GM19035 (cell line): Measurements from ENCODE around the gene ADAM10.
"Not testable (repeated sequence)": the region's sequence is repeated elsewhere in the genome, so short reads cannot be mapped to it uniquely, and the experiment has no call there.

Source experiments
- ATAC-seq: cut with Tn5 transposase; IDR thresholded peaks from one replicate; pipeline ENCODE4 v1.9.1; 2021; ENCODE audit not compliant: unreplicated experiment

The ADAM10 gene

GRCh38 chr15:58749532-58750337, at the start of gene ADAM10:
ADAM10 (minus strand) TSS chr15:58749707; CDS start chr15:58749534, 173 bp downstream.
- ATAC-seq: peak; percentile 78

- no peak for ATAC-seq
Measured at GRCh38 chr15:58797505-58797904, 48.0 kb upstream of the ADAM10 start.

- ATAC-seq: no peak
Measured at GRCh38 chr15:58795825-58796224, 46.3 kb upstream of the ADAM10 start.

- ATAC-seq: no peak
Measured at GRCh38 chr15:58793862-58794261, 44.4 kb upstream of the ADAM10 start.

- ATAC-seq: no peak
Measured at GRCh38 chr15:58788056-58788710, 38.7 kb upstream of the ADAM10 start.

GRCh38 chr15:58785355-58785754, 35.8 kb upstream of the ADAM10 start:
- no peak for ATAC-seq

- no peak for ATAC-seq
Measured at GRCh38 chr15:58779554-58779953, 30.0 kb upstream of the ADAM10 start.

- no peak for ATAC-seq
Measured at GRCh38 chr15:58777107-58777506, 27.6 kb upstream of the ADAM10 start.

GRCh38 chr15:58775402-58775801, 25.9 kb upstream of the ADAM10 start:
- no peak for ATAC-seq

GRCh38 chr15:58773024-58773423, 23.5 kb upstream of the ADAM10 start:
- no peak for ATAC-seq

- ATAC-seq: peak; percentile 13
Measured at GRCh38 chr15:58771621-58772250, 22.2 kb upstream of the ADAM10 start.

GRCh38 chr15:58770857-58771620, 21.5 kb upstream of the ADAM10 start, which contains the start of gene MINDY2:
MINDY2 (plus strand) TSS chr15:58771302; CDS start chr15:58771396, 94 bp downstream.
- ATAC-seq: peak; percentile 93

- peak; percentile 20 for ATAC-seq
Measured at GRCh38 chr15:58770519-58770856, 21.0 kb upstream of the ADAM10 start.

GRCh38 chr15:58768601-58769004, 19.1 kb upstream of the ADAM10 start:
- not testable (repeated sequence) for ATAC-seq

- ATAC-seq: no peak
Measured at GRCh38 chr15:58766290-58766689, 16.8 kb upstream of the ADAM10 start.

- ATAC-seq: no peak
Measured at GRCh38 chr15:58764468-58764867, 15.0 kb upstream of the ADAM10 start.

GRCh38 chr15:58762731-58763130, 13.2 kb upstream of the ADAM10 start:
- no peak for ATAC-seq

GRCh38 chr15:58762285-58762684, 12.8 kb upstream of the ADAM10 start:
- no peak for ATAC-seq

GRCh38 chr15:58761010-58761388, 11.5 kb upstream of the ADAM10 start:
- no peak for ATAC-seq

GRCh38 chr15:58760385-58761009, 11.0 kb upstream of the ADAM10 start:
- ATAC-seq: no peak

GRCh38 chr15:58758141-58758540, 8.6 kb upstream of the ADAM10 start:
- no peak for ATAC-seq
